SK-N-SH treated with all-trans-retinoic acid at 6 μM for 48 hours (cell line): ENCODE measurements around the gene PKDCC.

ENCODE experiments used
- ATAC-seq: fragments of 200-7000 bp; cut with Tn5 transposase; 3 replicates; pipeline ENCODE4 v1.9.1; 2020; ENCODE audit warnings: mild to moderate bottlenecking, moderate library complexity
- ARNTL ChIP-seq: fragments of 450-650 bp; formaldehyde crosslinking; IDR thresholded peaks from 2 replicates; pipeline ENCODE4 v1.5.0; 2020; ENCODE audit warnings: low read depth, mild to moderate bottlenecking, moderate library complexity, borderline replicate concordance
- BACH2 ChIP-seq: fragments of 250-450 bp; sonication (Bioruptor Pico); IDR thresholded peaks from 2 replicates; pipeline ENCODE4 v1.9.0; 2021; ENCODE audit warnings: mild to moderate bottlenecking, borderline replicate concordance
- CSDC2 ChIP-seq: fragments of 250-450 bp; sonication (Bioruptor Pico); IDR thresholded peaks from 2 replicates; pipeline ENCODE4 v1.5.0; 2020; ENCODE audit warnings: mild to moderate bottlenecking, moderate library complexity
- CSRNP3 ChIP-seq: fragments of 250-450 bp; sonication (Bioruptor Pico); IDR thresholded peaks from 2 replicates; pipeline ENCODE4 v1.5.1; 2021; ENCODE audit warnings: mild to moderate bottlenecking, moderate library complexity
- ESRRG ChIP-seq: fragments of 250-450 bp; sonication (Bioruptor Pico); IDR thresholded peaks from 2 replicates; pipeline ENCODE4 v1.6.1; 2021; ENCODE audit warnings: mild to moderate bottlenecking
- ISL1 ChIP-seq: fragments of 250-450 bp; sonication (Bioruptor Pico); IDR thresholded peaks from 2 replicates; pipeline ENCODE4 v2.1.2; 2022; ENCODE audit warnings: mild to moderate bottlenecking, moderate library complexity
- OSR1 ChIP-seq: fragments of 250-450 bp; sonication (Bioruptor Pico); IDR thresholded peaks from 2 replicates; pipeline ENCODE4 v1.8.0; 2022; ENCODE audit warnings: moderate library complexity, mild to moderate bottlenecking, inconsistent platforms
- POU6F1 ChIP-seq: fragments of 250-450 bp; sonication (Bioruptor Pico); IDR thresholded peaks from 2 replicates; pipeline ENCODE4 v1.8.0; 2021; ENCODE audit warnings: low read depth, mild to moderate bottlenecking, moderate library complexity, borderline replicate concordance
- PPARA ChIP-seq: fragments of 250-450 bp; sonication (Bioruptor Pico); IDR thresholded peaks from 2 replicates; pipeline ENCODE4 v1.5.0; 2020; ENCODE audit warnings: mild to moderate bottlenecking, borderline replicate concordance
- SNAI2 ChIP-seq: fragments of 250-450 bp; sonication (Bioruptor Pico); IDR thresholded peaks from 2 replicates; pipeline ENCODE4 v1.5.0; 2020; ENCODE audit warnings: mild to moderate bottlenecking, moderate library complexity
- TCF4 ChIP-seq: fragments of 250-450 bp; sonication (Bioruptor Pico); IDR thresholded peaks from 2 replicates; pipeline ENCODE4 v1.8.0; 2021; ENCODE audit warnings: mild to moderate bottlenecking, moderate library complexity, borderline replicate concordance
- TOX ChIP-seq: fragments of 250-450 bp; sonication (Bioruptor Pico); IDR thresholded peaks from 2 replicates; pipeline ENCODE4 v1.8.0; 2021; ENCODE audit warnings: mild to moderate bottlenecking, moderate library complexity, borderline replicate concordance
- TSHZ2 ChIP-seq: fragments of 250-450 bp; sonication (Bioruptor Pico); IDR thresholded peaks from 2 replicates; pipeline ENCODE4 v1.5.0; 2020; ENCODE audit warnings: mild to moderate bottlenecking, moderate library complexity
- ZC3H10 ChIP-seq: fragments of 250-450 bp; sonication (Bioruptor Pico); IDR thresholded peaks from 2 replicates; pipeline ENCODE4 v1.5.1; 2021; ENCODE audit warnings: mild to moderate bottlenecking, moderate library complexity
- ZFP3 ChIP-seq: fragments of 250-450 bp; sonication (Bioruptor Pico); IDR thresholded peaks from 2 replicates; pipeline ENCODE4 v1.5.0; 2020; ENCODE audit warnings: mild to moderate bottlenecking, moderate library complexity
- ZNF565 ChIP-seq: fragments of 450-650 bp; formaldehyde crosslinking; conservative IDR thresholded peaks from 2 replicates; pipeline ENCODE4 v1.5.0; 2020; ENCODE audit warnings: low read depth, mild to moderate bottlenecking, moderate library complexity

PKDCC gene

GRCh38 chr2:42100683-42101205 lies 52.9 kb downstream of the PKDCC start:
- no peak for ATAC-seq
- TF ChIP-seq CSDC2 (CRISPR knock-in tag) (no peak), ZFP3 (CRISPR knock-in tag) (no peak), ARNTL (CRISPR knock-in tag) (no peak), TCF4 (CRISPR knock-in tag) (no peak), PPARA (CRISPR knock-in tag) (no peak), SNAI2 (CRISPR knock-in tag) (no peak), ZNF565 (no peak), POU6F1 (CRISPR knock-in tag) (no peak), BACH2 (CRISPR knock-in tag) (no peak)

GRCh38 chr2:42101206-42102023 lies 53.6 kb downstream of the PKDCC start:
- no peak for ATAC-seq
- TF ChIP-seq SNAI2 (CRISPR knock-in tag) (no peak), ZC3H10 (no peak), TOX (CRISPR knock-in tag) (no peak), TSHZ2 (CRISPR knock-in tag) (no peak), ESRRG (CRISPR knock-in tag) (no peak), OSR1 (CRISPR knock-in tag) (no peak)
- TF ChIP-seq, all 23 proteins: peak for 0

- TF ChIP-seq ISL1 (CRISPR knock-in tag) (no peak), CSDC2 (CRISPR knock-in tag) (no peak), TSHZ2 (CRISPR knock-in tag) (no peak), POU6F1 (CRISPR knock-in tag) (no peak), BACH2 (CRISPR knock-in tag) (no peak), PPARA (CRISPR knock-in tag) (no peak), TCF4 (CRISPR knock-in tag) (no peak), TOX (CRISPR knock-in tag) (no peak), ESRRG (CRISPR knock-in tag) (no peak), CSRNP3 (CRISPR knock-in tag) (no peak)
- ATAC-seq = no peak
Measured at GRCh38 chr2:42102024-42102590, 54.3 kb downstream of the PKDCC start.
